ENCODE data around the gene ELAVL4.

GRCh38 chr1:50095716-50096115 lies 13.0 kb upstream of the ELAVL4 start:
- TF ChIP-seq CTCF (conservative IDR thresholded peaks at IDR 0.05 in 1 of 2, IDR thresholded peaks at IDR 0.05 in 1 of 2; ENCODE audit: extremely low read depth in 1 of 2, insufficient read depth in 1 of 2, low read depth in 1 of 2, low read length in 2 of 2): no peak
- TF ChIP-seq EZH2 (IDR thresholded peaks at IDR 0.05; ENCODE audit: borderline replicate concordance, low read length): no peak

Measured in mammary epithelial cell (primary cell).